Glutamatergic neuron (in vitro differentiated cells): ENCODE data around the gene AMOTL1. TPM values are rescaled to one million over a fixed set of nuclear protein-coding genes. Genes with fewer than 3 reads are reported as not detected.

Experiments used
- DNase-seq: peaks from one replicate; pipeline ENCODE4 v3.0.0; 2022
- H3K27ac Mint-ChIP-seq: one replicate; pipeline ENCODE4 v1.8.0; 2020; ENCODE audit warnings: mild to moderate bottlenecking, mixed read lengths, inconsistent platforms; ENCODE audit not compliant: unreplicated experiment
- H3K27me3 Mint-ChIP-seq: one replicate; pipeline ENCODE4 v1.8.0; 2020; ENCODE audit warnings: mild to moderate bottlenecking, moderate library complexity, mixed read lengths, inconsistent platforms; ENCODE audit not compliant: unreplicated experiment
- H3K36me3 Mint-ChIP-seq: one replicate; pipeline ENCODE4 v1.8.0; 2020; ENCODE audit warnings: mild to moderate bottlenecking, mixed read lengths, inconsistent platforms; ENCODE audit not compliant: unreplicated experiment
- H3K4me1 Mint-ChIP-seq: one replicate; pipeline ENCODE4 v1.8.0; 2020; ENCODE audit warnings: mild to moderate bottlenecking, low read depth, mixed read lengths, inconsistent platforms; ENCODE audit not compliant: unreplicated experiment
- H3K4me3 Mint-ChIP-seq: one replicate; pipeline ENCODE4 v1.8.0; 2020; ENCODE audit warnings: mild to moderate bottlenecking, mixed read lengths, inconsistent platforms; ENCODE audit not compliant: unreplicated experiment
- H3K9me3 Mint-ChIP-seq: one replicate; pipeline ENCODE4 v1.8.0; 2020; ENCODE audit warnings: mild to moderate bottlenecking, moderate library complexity, mixed read lengths, inconsistent platforms; ENCODE audit not compliant: unreplicated experiment
- total RNA-seq: library from RNA; stranded (reverse); fragmentation: NEBNext Ultra II Directional; extraction: Animal tissue kit (Norgen Biotek cat#: 25700); gene quantifications from one replicate; pipeline ENCODE4 v1.2.1, GENCODE V29; 2021; ENCODE audit not compliant: unreplicated experiment
- TF ChIP-seq, protein P1 (sequence below): fragments of 200-600 bp; sonication (generic); IDR thresholded peaks from one replicate; pipeline ENCODE4 v1.5.0; 2021; ENCODE audit not compliant: partially characterized antibody, unreplicated experiment

The AMOTL1 gene
- total RNA-seq, 1 donor from 2014 or later = 27.6 TPM

DNA sequence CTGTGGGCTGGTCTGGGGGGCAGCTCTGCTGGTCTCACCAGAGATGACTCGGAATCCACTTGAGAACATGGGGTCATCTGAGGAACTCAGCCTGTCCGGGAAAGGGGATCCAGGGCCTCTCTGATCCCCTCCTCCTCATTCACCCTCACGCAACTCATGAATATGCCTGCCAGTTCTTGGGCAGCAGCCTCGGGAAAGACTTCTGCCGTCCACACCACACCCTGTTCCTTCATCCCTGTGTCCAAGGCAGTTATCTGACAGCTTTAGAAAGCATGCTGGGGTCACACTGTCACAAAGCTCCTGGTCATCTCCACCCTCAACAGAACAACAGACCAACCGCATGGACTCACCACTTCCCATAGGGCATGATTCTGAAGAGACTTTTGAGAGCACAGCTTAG lies 88.3 kb downstream of the AMOTL1 start:
- H3K27me3 Mint-ChIP-seq = no peaks in the 10 kb centered on the region
- TF ChIP-seq, protein P1, sequence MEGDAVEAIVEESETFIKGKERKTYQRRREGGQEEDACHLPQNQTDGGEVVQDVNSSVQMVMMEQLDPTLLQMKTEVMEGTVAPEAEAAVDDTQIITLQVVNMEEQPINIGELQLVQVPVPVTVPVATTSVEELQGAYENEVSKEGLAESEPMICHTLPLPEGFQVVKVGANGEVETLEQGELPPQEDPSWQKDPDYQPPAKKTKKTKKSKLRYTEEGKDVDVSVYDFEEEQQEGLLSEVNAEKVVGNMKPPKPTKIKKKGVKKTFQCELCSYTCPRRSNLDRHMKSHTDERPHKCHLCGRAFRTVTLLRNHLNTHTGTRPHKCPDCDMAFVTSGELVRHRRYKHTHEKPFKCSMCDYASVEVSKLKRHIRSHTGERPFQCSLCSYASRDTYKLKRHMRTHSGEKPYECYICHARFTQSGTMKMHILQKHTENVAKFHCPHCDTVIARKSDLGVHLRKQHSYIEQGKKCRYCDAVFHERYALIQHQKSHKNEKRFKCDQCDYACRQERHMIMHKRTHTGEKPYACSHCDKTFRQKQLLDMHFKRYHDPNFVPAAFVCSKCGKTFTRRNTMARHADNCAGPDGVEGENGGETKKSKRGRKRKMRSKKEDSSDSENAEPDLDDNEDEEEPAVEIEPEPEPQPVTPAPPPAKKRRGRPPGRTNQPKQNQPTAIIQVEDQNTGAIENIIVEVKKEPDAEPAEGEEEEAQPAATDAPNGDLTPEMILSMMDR = no peak
- DNase-seq = no peak

DNA sequence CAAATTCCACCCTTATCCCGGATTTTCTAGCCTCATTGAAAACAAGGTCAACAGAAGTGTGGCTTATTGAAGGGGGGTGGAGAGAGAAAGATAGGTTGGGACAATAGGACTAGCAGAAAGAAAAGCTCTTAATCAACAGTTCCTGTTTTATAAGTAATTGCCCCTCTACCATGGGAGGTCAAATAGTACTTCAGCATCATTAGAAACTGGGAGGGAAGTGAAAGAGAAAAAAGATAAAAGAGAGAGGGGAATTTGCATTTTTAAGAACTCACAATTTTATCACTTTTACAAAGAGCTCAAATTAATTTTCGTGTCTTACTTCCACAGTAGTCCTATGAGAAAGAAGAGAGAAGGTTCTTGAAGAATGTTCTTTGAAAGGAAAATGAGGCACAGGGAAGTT lies 89.2 kb downstream of the AMOTL1 start:
- peaks cover 6% of the 10 kb centered on the region for H3K9me3 Mint-ChIP-seq
- no peak overlapping the region for H3K27ac Mint-ChIP-seq
- H3K27me3 Mint-ChIP-seq = no peaks in the 10 kb centered on the region
- TF ChIP-seq, protein P1 = no peak
- peaks cover 17% of the 10 kb centered on the region for H3K36me3 Mint-ChIP-seq
- H3K4me1 Mint-ChIP-seq = no peaks in the 10 kb centered on the region
- DNase-seq = no peak
- H3K4me3 Mint-ChIP-seq = no peak overlapping the region

More for the DNA sequence above, 88.3 kb downstream of the AMOTL1 start:
- Mint-ChIP-seq H3K4me1 (no peaks in the 10 kb centered on the region), H3K4me3 (no peak overlapping the region), H3K9me3 (peaks cover 6% of the 10 kb centered on the region), H3K36me3 (peaks cover 17% of the 10 kb centered on the region), H3K27ac (no peak overlapping the region)

DNA sequence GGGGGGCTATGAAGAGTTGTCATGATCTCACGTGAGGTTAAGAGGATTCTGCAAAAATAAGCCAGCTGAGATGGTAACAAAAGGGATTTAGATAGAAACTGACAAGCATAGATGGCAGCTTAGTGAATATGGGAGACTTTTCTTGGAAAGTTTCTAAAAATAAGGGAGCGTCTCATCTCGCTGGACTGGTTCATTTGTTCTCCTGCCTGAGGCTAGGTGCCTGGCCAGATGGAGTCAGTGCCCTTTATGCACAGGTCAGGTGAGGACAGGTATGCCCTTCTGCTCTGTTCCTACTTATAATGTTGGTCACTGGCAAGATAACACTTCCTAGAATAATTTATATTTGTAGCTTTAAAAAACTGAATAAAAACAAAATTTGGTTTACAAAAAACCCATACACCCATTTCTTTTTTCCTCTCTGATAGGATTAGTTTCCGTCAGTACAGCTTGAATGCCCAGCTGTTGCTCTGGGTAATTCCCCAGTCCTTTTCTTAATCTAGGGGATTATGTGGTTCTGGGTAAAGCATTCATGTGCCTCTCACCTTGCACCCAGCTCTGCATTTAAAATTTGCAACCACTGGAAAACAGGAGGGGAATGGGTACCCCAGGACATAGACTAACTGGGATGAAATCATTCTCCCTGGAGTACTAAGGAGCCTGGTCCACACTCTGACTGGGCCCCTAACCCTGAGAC lies 90.0 kb downstream of the AMOTL1 start:
- Mint-ChIP-seq H3K4me1 (no peaks in the 10 kb centered on the region), H3K27ac (no peak overlapping the region), H3K36me3 (peaks cover 16% of the 10 kb centered on the region), H3K27me3 (no peaks in the 10 kb centered on the region), H3K4me3 (no peak overlapping the region), H3K9me3 (peaks cover 6% of the 10 kb centered on the region)
- DNase-seq = no peak
- TF ChIP-seq, protein P1 = no peak

DNA sequence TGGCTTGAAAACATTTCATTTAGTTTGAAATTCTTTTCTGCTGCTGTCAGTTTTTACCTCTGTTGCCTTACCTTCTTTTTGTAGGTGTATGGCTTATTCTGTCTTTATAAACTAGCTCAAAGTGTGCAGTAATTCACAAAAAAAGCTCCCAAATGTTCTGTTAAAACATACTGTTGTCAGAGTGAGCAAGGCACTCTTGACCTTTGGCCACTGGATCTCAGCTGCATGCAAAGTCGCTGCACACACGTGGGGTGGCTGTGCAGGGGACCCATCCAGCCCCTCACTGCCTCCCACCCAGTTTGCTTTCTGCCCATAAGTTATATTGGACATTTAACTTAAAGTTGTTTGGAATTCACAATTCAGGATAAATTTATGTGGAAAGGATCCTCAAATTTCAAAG lies 92.2 kb downstream of the AMOTL1 start:
- peaks cover 3% of the 10 kb centered on the region for H3K9me3 Mint-ChIP-seq
- no peak for DNase-seq
- TF ChIP-seq, protein P1 = no peak
- H3K36me3 Mint-ChIP-seq = no peaks in the 10 kb centered on the region
- no peak overlapping the region for H3K27ac Mint-ChIP-seq
- no peaks in the 10 kb centered on the region for H3K4me1 Mint-ChIP-seq
- H3K4me3 Mint-ChIP-seq = no peak overlapping the region
- no peaks in the 10 kb centered on the region for H3K27me3 Mint-ChIP-seq

DNA sequence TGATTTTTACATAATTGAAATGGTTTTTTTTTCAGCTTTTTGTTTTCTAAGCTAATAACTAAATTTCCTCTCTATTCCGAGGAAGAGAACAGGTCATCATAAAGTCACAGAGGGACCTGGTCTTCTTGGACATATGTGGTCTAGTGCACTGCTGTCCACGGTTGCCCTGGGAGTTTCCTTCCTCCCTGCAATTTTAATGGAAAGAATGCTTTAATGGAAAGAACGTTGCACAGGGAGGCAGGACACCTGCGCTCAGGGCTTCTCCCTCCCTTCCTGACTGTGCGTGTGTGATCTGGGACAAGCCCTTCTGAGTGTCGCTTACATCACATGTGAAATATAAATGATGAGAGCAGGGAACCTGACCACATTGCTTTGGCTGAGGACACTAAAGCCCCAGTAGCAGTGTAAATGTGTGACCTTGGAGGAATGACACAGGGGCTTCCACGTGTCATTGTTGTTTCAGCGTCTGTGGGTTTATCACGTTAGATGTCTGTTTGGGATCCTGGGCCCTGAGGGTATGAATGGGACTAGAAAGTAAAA lies 93.2 kb downstream of the AMOTL1 start:
- TF ChIP-seq, protein P1 = no peak
- Mint-ChIP-seq H3K9me3 (peaks cover 1% of the 10 kb centered on the region), H3K4me1 (no peaks in the 10 kb centered on the region), H3K27ac (peak overlapping the region; percentile 4), H3K4me3 (no peak overlapping the region), H3K27me3 (no peaks in the 10 kb centered on the region), H3K36me3 (no peaks in the 10 kb centered on the region)
- DNase-seq = no peak
